ENCODE data around the gene CCDC30. TPM values are rescaled to one million over a fixed set of nuclear protein-coding genes. Genes with fewer than 3 reads are reported as not detected.

Gene CCDC30
- total RNA-seq, 1 experiment from 2014 or later = 4.4 TPM

- Mint-ChIP-seq H3K27me3 (ENCODE audit: unreplicated experiment) (no peaks in the 10 kb centered on the region), H3K4me3 (ENCODE audit: low read depth, unreplicated experiment) (no peak overlapping the region), H3K4me1 (ENCODE audit: low read depth, unreplicated experiment) (no peaks in the 10 kb centered on the region), H3K27ac (ENCODE audit: unreplicated experiment) (no peak overlapping the region), H3K9me3 (ENCODE audit: low read depth, unreplicated experiment) (no peaks in the 10 kb centered on the region), H3K36me3 (ENCODE audit: insufficient read depth, unreplicated experiment) (no peaks in the 10 kb centered on the region)
- TF ChIP-seq CTCF (IDR thresholded peaks at IDR 0.05; ENCODE audit: unreplicated experiment) = no peak
- intact Hi-C loops (cut with micrococcal nuclease; ENCODE audit: unreplicated experiment) = no loop called here
- BruUV-seq (replicated peaks) = no TSS peak
- no peak for DNase-seq
- CTCF ChIA-PET = no interaction called here
These were observed 28.7 kb upstream of the CCDC30 start for GRCh38 chr1:42434340-42434739.

- no peak for DNase-seq
- H3K4me3 Mint-ChIP-seq (ENCODE audit: low read depth, unreplicated experiment) = no peak overlapping the region
- intact Hi-C loops (cut with micrococcal nuclease; ENCODE audit: unreplicated experiment) = no loop called here
- CTCF ChIA-PET = no interaction called here
- peaks cover 10% of the 10 kb centered on the region for H3K4me1 Mint-ChIP-seq (ENCODE audit: low read depth, unreplicated experiment)
- no TSS peak for BruUV-seq (replicated peaks)
- H3K36me3 Mint-ChIP-seq (ENCODE audit: insufficient read depth, unreplicated experiment) = no peaks in the 10 kb centered on the region
- no peaks in the 10 kb centered on the region for H3K9me3 Mint-ChIP-seq (ENCODE audit: low read depth, unreplicated experiment)
- H3K27ac Mint-ChIP-seq (ENCODE audit: unreplicated experiment) = no peak overlapping the region
- no peak for TF ChIP-seq CTCF (IDR thresholded peaks at IDR 0.05; ENCODE audit: unreplicated experiment)
- H3K27me3 Mint-ChIP-seq (ENCODE audit: unreplicated experiment) = no peaks in the 10 kb centered on the region
These were observed 23.1 kb upstream of the CCDC30 start for GRCh38 chr1:42439940-42440339.

GRCh38 chr1:42442662-42443061 lies 20.4 kb upstream of the CCDC30 start:
- H3K27ac Mint-ChIP-seq (ENCODE audit: unreplicated experiment) = no peak overlapping the region
- no peaks in the 10 kb centered on the region for H3K36me3 Mint-ChIP-seq (ENCODE audit: insufficient read depth, unreplicated experiment)
- DNase-seq = no peak
- intact Hi-C loops (cut with micrococcal nuclease; ENCODE audit: unreplicated experiment) = no loop called here
- H3K9me3 Mint-ChIP-seq (ENCODE audit: low read depth, unreplicated experiment) = no peaks in the 10 kb centered on the region
- TF ChIP-seq CTCF (IDR thresholded peaks at IDR 0.05; ENCODE audit: unreplicated experiment) = no peak
- peaks cover 10% of the 10 kb centered on the region for H3K4me1 Mint-ChIP-seq (ENCODE audit: low read depth, unreplicated experiment)
- CTCF ChIA-PET = no interaction called here
- no peak overlapping the region for H3K4me3 Mint-ChIP-seq (ENCODE audit: low read depth, unreplicated experiment)
- no peaks in the 10 kb centered on the region for H3K27me3 Mint-ChIP-seq (ENCODE audit: unreplicated experiment)
- no TSS peak for BruUV-seq (replicated peaks)

- DNase-seq = no peak
- no peak for TF ChIP-seq CTCF (IDR thresholded peaks at IDR 0.05; ENCODE audit: unreplicated experiment)
- intact Hi-C loops (cut with micrococcal nuclease; ENCODE audit: unreplicated experiment) = no loop called here
- no peak overlapping the region for H3K4me3 Mint-ChIP-seq (ENCODE audit: low read depth, unreplicated experiment)
- no peaks in the 10 kb centered on the region for H3K9me3 Mint-ChIP-seq (ENCODE audit: low read depth, unreplicated experiment)
- no peak overlapping the region for H3K27ac Mint-ChIP-seq (ENCODE audit: unreplicated experiment)
- CTCF ChIA-PET = no interaction called here
- BruUV-seq (replicated peaks) = no TSS peak
- H3K27me3 Mint-ChIP-seq (ENCODE audit: unreplicated experiment) = no peaks in the 10 kb centered on the region
- H3K36me3 Mint-ChIP-seq (ENCODE audit: insufficient read depth, unreplicated experiment) = no peaks in the 10 kb centered on the region
- no peaks in the 10 kb centered on the region for H3K4me1 Mint-ChIP-seq (ENCODE audit: low read depth, unreplicated experiment)
These were observed 13.8 kb upstream of the CCDC30 start for GRCh38 chr1:42449256-42449655.

- no peak for DNase-seq
- H3K36me3 Mint-ChIP-seq (ENCODE audit: insufficient read depth, unreplicated experiment) = no peaks in the 10 kb centered on the region
- no peak overlapping the region for H3K27ac Mint-ChIP-seq (ENCODE audit: unreplicated experiment)
- H3K9me3 Mint-ChIP-seq (ENCODE audit: low read depth, unreplicated experiment) = no peaks in the 10 kb centered on the region
- no peaks in the 10 kb centered on the region for H3K27me3 Mint-ChIP-seq (ENCODE audit: unreplicated experiment)
- no TSS peak for BruUV-seq (replicated peaks)
- no peak overlapping the region for H3K4me3 Mint-ChIP-seq (ENCODE audit: low read depth, unreplicated experiment)
- intact Hi-C loops (cut with micrococcal nuclease; ENCODE audit: unreplicated experiment) = no loop called here
- CTCF ChIA-PET = no interaction called here
- no peaks in the 10 kb centered on the region for H3K4me1 Mint-ChIP-seq (ENCODE audit: low read depth, unreplicated experiment)
- TF ChIP-seq CTCF (IDR thresholded peaks at IDR 0.05; ENCODE audit: unreplicated experiment) = no peak
These were observed 13.0 kb upstream of the CCDC30 start for GRCh38 chr1:42450061-42450460.

Measured in Calu3 (cell line).